ENCODE results near the gene ABL1.
"Not testable (repeated sequence)": the region's sequence is repeated elsewhere in the genome, so short reads cannot be mapped to it uniquely, and the experiment has no call there.

ABL1 gene

GRCh38 chr9:130906735-130907416 lies 71.8 kb downstream of the ABL1 start:
- Histone ChIP-seq H3K9me2 (replicated peaks; ENCODE audit: control insufficient read depth, low read length) (no peaks in the 10 kb centered on the region), H3K4me2 (ENCODE audit: low read length) (no peak overlapping the region), H3K36me3 (ENCODE audit: control insufficient read depth, low read length) (no peaks in the 10 kb centered on the region), H4K20me1 (ENCODE audit: control insufficient read depth, insufficient read depth, low read depth, low read length) (no peaks in the 10 kb centered on the region), H3K9me3 (ENCODE audit: control insufficient read depth, insufficient read depth, low read length) (no peaks in the 10 kb centered on the region), H3K79me2 (ENCODE audit: control insufficient read depth, low read length) (no peaks in the 10 kb centered on the region), H3K4me1 (ENCODE audit: control insufficient read depth, low read length) (no peaks in the 10 kb centered on the region), H3K27ac (ENCODE audit: low read depth, low read length) (no peak overlapping the region), H3K27me3 (ENCODE audit: control insufficient read depth, low read length) (no peaks in the 10 kb centered on the region), H3F3A (ENCODE audit: control insufficient read depth, insufficient read depth) (no peaks in the 10 kb centered on the region), H3K4me3 (ENCODE audit: low read length) (no peak overlapping the region)
- no peak for TF ChIP-seq EZH2phosphoT487 (IDR thresholded peaks at IDR 0.05; ENCODE audit: borderline replicate concordance, low read length)
- no peak for TF ChIP-seq CTCF (IDR thresholded peaks at IDR 0.05; ENCODE audit: low read depth, low read length, poor library complexity, severe bottlenecking)

- H3K36me3 ChIP-seq (ENCODE audit: control insufficient read depth, low read length): no peaks in the 10 kb centered on the region
- H3K4me2 ChIP-seq (ENCODE audit: low read length): no peak overlapping the region
- no peaks in the 10 kb centered on the region for H3K9me2 ChIP-seq (replicated peaks; ENCODE audit: control insufficient read depth, low read length)
- H3K79me2 ChIP-seq (ENCODE audit: control insufficient read depth, low read length): no peaks in the 10 kb centered on the region
- H3F3A ChIP-seq (ENCODE audit: control insufficient read depth, insufficient read depth): no peaks in the 10 kb centered on the region
- no peaks in the 10 kb centered on the region for H3K27me3 ChIP-seq (ENCODE audit: control insufficient read depth, low read length)
- TF ChIP-seq CTCF (IDR thresholded peaks at IDR 0.05; ENCODE audit: low read depth, low read length, poor library complexity, severe bottlenecking): no peak
- TF ChIP-seq EZH2phosphoT487 (IDR thresholded peaks at IDR 0.05; ENCODE audit: borderline replicate concordance, low read length): no peak
- H3K9me3 ChIP-seq (ENCODE audit: control insufficient read depth, insufficient read depth, low read length): no peaks in the 10 kb centered on the region
- H4K20me1 ChIP-seq (ENCODE audit: control insufficient read depth, insufficient read depth, low read depth, low read length): no peaks in the 10 kb centered on the region
- H3K4me1 ChIP-seq (ENCODE audit: control insufficient read depth, low read length): no peaks in the 10 kb centered on the region
- no peak overlapping the region for H3K27ac ChIP-seq (ENCODE audit: low read depth, low read length)
- no peak overlapping the region for H3K4me3 ChIP-seq (ENCODE audit: low read length)
These were observed 73.3 kb downstream of the ABL1 start for GRCh38 chr9:130908146-130908877.

- TF ChIP-seq EZH2phosphoT487 (IDR thresholded peaks at IDR 0.05; ENCODE audit: borderline replicate concordance, low read length) (no peak), CTCF (IDR thresholded peaks at IDR 0.05; ENCODE audit: low read depth, low read length, poor library complexity, severe bottlenecking) (no peak)
- Histone ChIP-seq H3K4me2 (ENCODE audit: low read length) (no peak overlapping the region), H3K27me3 (ENCODE audit: control insufficient read depth, low read length) (no peaks in the 10 kb centered on the region), H3K9me2 (replicated peaks; ENCODE audit: control insufficient read depth, low read length) (no peaks in the 10 kb centered on the region), H3K4me3 (ENCODE audit: low read length) (no peak overlapping the region), H3K36me3 (ENCODE audit: control insufficient read depth, low read length) (no peaks in the 10 kb centered on the region), H3K27ac (ENCODE audit: low read depth, low read length) (no peak overlapping the region), H3F3A (ENCODE audit: control insufficient read depth, insufficient read depth) (no peaks in the 10 kb centered on the region), H3K9me3 (ENCODE audit: control insufficient read depth, insufficient read depth, low read length) (no peaks in the 10 kb centered on the region), H3K4me1 (ENCODE audit: control insufficient read depth, low read length) (no peaks in the 10 kb centered on the region), H4K20me1 (ENCODE audit: control insufficient read depth, insufficient read depth, low read depth, low read length) (no peaks in the 10 kb centered on the region), H3K79me2 (ENCODE audit: control insufficient read depth, low read length) (no peaks in the 10 kb centered on the region)
These were observed 73.9 kb downstream of the ABL1 start for GRCh38 chr9:130908878-130909355.

GRCh38 chr9:130910041-130910440 lies 75.0 kb downstream of the ABL1 start:
- H3F3A ChIP-seq (ENCODE audit: control insufficient read depth, insufficient read depth); H3K4me2 ChIP-seq (ENCODE audit: low read length); H3K4me3 ChIP-seq (ENCODE audit: low read length); H3K27me3 ChIP-seq (ENCODE audit: control insufficient read depth, low read length); H3K4me1 ChIP-seq (ENCODE audit: control insufficient read depth, low read length); H3K9me3 ChIP-seq (ENCODE audit: control insufficient read depth, insufficient read depth, low read length); H3K9me2 ChIP-seq (replicated peaks; ENCODE audit: control insufficient read depth, low read length); H3K36me3 ChIP-seq (ENCODE audit: control insufficient read depth, low read length); H3K27ac ChIP-seq (ENCODE audit: low read depth, low read length); H3K79me2 ChIP-seq (ENCODE audit: control insufficient read depth, low read length); H4K20me1 ChIP-seq (ENCODE audit: control insufficient read depth, insufficient read depth, low read depth, low read length): not testable (repeated sequence)

GRCh38 chr9:130910670-130911069 lies 75.6 kb downstream of the ABL1 start:
- not testable (repeated sequence) for H3K27me3 ChIP-seq (ENCODE audit: control insufficient read depth, low read length); H3K27ac ChIP-seq (ENCODE audit: low read depth, low read length); H3K36me3 ChIP-seq (ENCODE audit: control insufficient read depth, low read length); H3K4me1 ChIP-seq (ENCODE audit: control insufficient read depth, low read length); H3K9me3 ChIP-seq (ENCODE audit: control insufficient read depth, insufficient read depth, low read length); H3K4me3 ChIP-seq (ENCODE audit: low read length); H3F3A ChIP-seq (ENCODE audit: control insufficient read depth, insufficient read depth); H3K79me2 ChIP-seq (ENCODE audit: control insufficient read depth, low read length); H3K4me2 ChIP-seq (ENCODE audit: low read length); H4K20me1 ChIP-seq (ENCODE audit: control insufficient read depth, insufficient read depth, low read depth, low read length); H3K9me2 ChIP-seq (replicated peaks; ENCODE audit: control insufficient read depth, low read length)
